Naive thymus-derived CD8-positive, alpha-beta T cell (primary cell): ENCODE measurements around the gene MGARP. TPM values are rescaled to one million over a fixed set of nuclear protein-coding genes. Genes with fewer than 3 reads are reported as not detected.

Experiments
- ATAC-seq, 2 donors: fragments of 150-1000 bp; cut with Tn5 transposase in 1 of 2; sonication (Bioruptor Pico), chemical (Tn5 transposase) in 1 of 2; 1 replicate in 1 of 2; 2 replicates in 1 of 2; pipeline ENCODE4 v1.10.0; 2021; ENCODE audit warnings: mild to moderate bottlenecking in 2 of 2, moderate library complexity in 2 of 2
- POLR2A ChIA-PET: fragments of 350-600 bp; sonication (Branson Sonifier 250); formaldehyde crosslinking; loops from one replicate; lab custom pipeline; 2021; ENCODE audit warnings: antibody characterized with exemption; lab: Charles Lee
- DNase-seq, 10 donors: peaks; one replicate each; pipeline versions ENCODE4 v3.0.0 to v3.0.0-alpha.2; 2020 to 2022
- H3K27ac Mint-ChIP-seq, 10 donors: one replicate each; pipeline ENCODE4 v1.8.0; 2020 to 2022; ENCODE audit warnings: mild to moderate bottlenecking in 10 of 10, mixed read lengths in 10 of 10, moderate library complexity in 4 of 10, inconsistent platforms in 1 of 10
- H3K27me3 Mint-ChIP-seq, 5 donors: one replicate each; pipeline ENCODE4 v1.8.0; 2021 to 2022; ENCODE audit warnings: mixed read lengths in 5 of 5
- H3K36me3 Mint-ChIP-seq, 3 donors: one replicate each; pipeline ENCODE4 v1.8.0; 2020 to 2022; ENCODE audit warnings: mixed read lengths in 3 of 3, mild to moderate bottlenecking in 2 of 3, inconsistent platforms in 1 of 3
- H3K4me1 Mint-ChIP-seq, 4 donors: one replicate each; pipeline ENCODE4 v1.8.0; 2021 to 2022; ENCODE audit warnings: mixed read lengths in 4 of 4
- H3K4me3 Mint-ChIP-seq, 10 donors: one replicate each; pipeline ENCODE4 v1.8.0; 2020 to 2022; ENCODE audit warnings: mild to moderate bottlenecking in 10 of 10, mixed read lengths in 10 of 10, moderate library complexity in 6 of 10, inconsistent platforms in 1 of 10
- H3K9me3 Mint-ChIP-seq, 9 donors: one replicate each; pipeline ENCODE4 v1.8.0; 2020 to 2022; ENCODE audit warnings: mixed read lengths in 9 of 9, mild to moderate bottlenecking in 3 of 9, inconsistent platforms in 1 of 9, moderate library complexity in 1 of 9
- polyA plus RNA-seq, 3 donors: library from polyadenylated mRNA; unstranded; fragments of 300-500 nt; fragmentation: Illumina TruSeq; gene quantifications; one replicate each; pipeline ENCODE4 v1.2.3, GENCODE V29; 2021
- total RNA-seq, 8 experiments: library from RNA in 2 of 8; stranded (reverse) in 2 of 8; gene quantifications; one replicate each; pipeline ENCODE4 v1.2.3 and lab custom pipeline; 2021 to 2026

MGARP gene
- total and polyA plus RNA-seq, 5 experiments from 2014 or later = 0.12 to 0.27 (median 0.18) TPM; not detected in 2

GRCh38 chr4:139286186-139286698, 6.2 kb upstream of the MGARP start:
- peaks cover 0 to under 1% (median 0%) of the 10 kb centered on the region in 5 donors for H3K27me3 Mint-ChIP-seq
- peaks cover 0 to 3% (median 1%) of the 10 kb centered on the region in 4 donors for H3K4me1 Mint-ChIP-seq
- no peak overlapping the region for H3K4me3 Mint-ChIP-seq
- H3K36me3 Mint-ChIP-seq = peaks cover 5 to 38% (median 17%) of the 10 kb centered on the region in 3 donors
- POLR2A ChIA-PET = interaction anchor here (1.4 kb wide), 1 partner anchor 9 kb away, joined by 3 read pairs; no protein-coding TSS in a partner anchor
- H3K27ac Mint-ChIP-seq = peak overlapping the region in 1 of 10 donors; percentile 44
- peaks cover 0 to 12% (median 2%) of the 10 kb centered on the region in 9 donors for H3K9me3 Mint-ChIP-seq
- ATAC-seq = no peak
- no peak for DNase-seq

GRCh38 chr4:139282721-139283075, 2.7 kb upstream of the MGARP start:
- Mint-ChIP-seq H3K4me3 (no peak overlapping the region), H3K27ac (no peak overlapping the region), H3K27me3 (peaks cover 9 to 26% (median 12%) of the 10 kb centered on the region in 5 donors), H3K4me1 (peaks cover 10 to 19% (median 19%) of the 10 kb centered on the region in 4 donors), H3K9me3 (peaks cover 0 to 12% (median 2%) of the 10 kb centered on the region in 9 donors), H3K36me3 (peaks cover 4 to 11% (median 5%) of the 10 kb centered on the region in 3 donors)
- ATAC-seq (no peak), DNase-seq (no peak)
- POLR2A ChIA-PET = no interaction called here

DNA sequence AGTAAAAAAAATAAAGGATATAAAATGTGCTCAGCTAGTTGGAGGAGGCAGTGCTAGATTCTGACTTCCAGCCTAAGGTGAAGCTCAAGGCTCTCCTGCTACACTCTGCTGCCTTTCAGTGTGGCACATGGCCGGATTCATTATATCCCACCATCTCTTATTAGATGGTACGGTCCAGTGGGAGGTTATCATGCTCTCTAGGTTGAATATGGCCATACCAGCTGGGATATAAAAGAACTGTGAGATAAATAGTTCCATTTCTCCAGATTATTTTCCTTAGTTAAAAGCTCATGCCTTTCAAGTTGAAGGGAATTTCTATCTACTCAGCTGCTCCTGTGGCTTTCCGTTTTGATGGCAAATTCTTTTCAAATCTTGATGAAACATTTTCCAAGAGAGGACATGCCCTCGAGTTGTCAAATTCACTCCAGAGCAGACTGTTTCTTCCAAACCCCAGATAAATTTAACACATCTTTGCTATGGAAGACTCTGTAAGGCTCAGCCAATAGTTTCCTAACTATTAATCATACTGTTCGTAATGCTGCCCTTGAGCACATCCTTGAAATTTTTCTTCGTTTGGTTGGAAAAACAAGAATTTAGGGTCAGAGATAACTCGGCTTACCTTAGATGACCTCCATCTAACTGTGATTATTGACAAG, 2.2 kb upstream of the MGARP start:
- no peak for ATAC-seq
- peaks cover 4 to 9% (median 5%) of the 10 kb centered on the region in 3 donors for H3K36me3 Mint-ChIP-seq
- H3K27me3 Mint-ChIP-seq = peaks cover 9 to 31% (median 15%) of the 10 kb centered on the region in 5 donors
- no peak for DNase-seq
- peaks cover 0 to 12% (median 2%) of the 10 kb centered on the region in 9 donors for H3K9me3 Mint-ChIP-seq
- no peak overlapping the region for H3K4me3 Mint-ChIP-seq
- peaks cover 10 to 19% (median 19%) of the 10 kb centered on the region in 4 donors for H3K4me1 Mint-ChIP-seq
- no peak overlapping the region for H3K27ac Mint-ChIP-seq
- POLR2A ChIA-PET = no interaction called here

GRCh38 chr4:139278912-139279759, 889 bp downstream of the MGARP start:
- H3K36me3 Mint-ChIP-seq = peaks cover 0 to 3% (median 0%) of the 10 kb centered on the region in 3 donors
- peaks cover 15 to 43% (median 29%) of the 10 kb centered on the region in 5 donors for H3K27me3 Mint-ChIP-seq
- DNase-seq = peak in 1 of 10 donors; percentile 14
- H3K27ac Mint-ChIP-seq = no peak overlapping the region
- POLR2A ChIA-PET = no interaction called here
- peaks cover 10 to 19% (median 19%) of the 10 kb centered on the region in 4 donors for H3K4me1 Mint-ChIP-seq
- H3K4me3 Mint-ChIP-seq = peak overlapping the region; percentile 72 to 88 (median 81)
- H3K9me3 Mint-ChIP-seq = no peaks in the 10 kb centered on the region
- peak; percentile 56 to 58 for ATAC-seq

- no peaks in the 10 kb centered on the region for H3K9me3 Mint-ChIP-seq
- H3K4me1 Mint-ChIP-seq = peaks cover 10 to 19% (median 19%) of the 10 kb centered on the region in 4 donors
- no peak overlapping the region for H3K27ac Mint-ChIP-seq
- H3K4me3 Mint-ChIP-seq = peak overlapping the region; percentile 72 to 88 (median 81)
- H3K27me3 Mint-ChIP-seq = peaks cover 15 to 43% (median 29%) of the 10 kb centered on the region in 5 donors
- no peak for ATAC-seq
- POLR2A ChIA-PET = interaction anchor here (0.5 kb wide), 1 partner anchor 196 kb away, joined by 4 read pairs; no protein-coding TSS in a partner anchor
- DNase-seq = no peak
- peaks cover 0 to 3% (median 2%) of the 10 kb centered on the region in 3 donors for H3K36me3 Mint-ChIP-seq
These were observed 1.5 kb downstream of the MGARP start for GRCh38 chr4:139278485-139278884.

DNA sequence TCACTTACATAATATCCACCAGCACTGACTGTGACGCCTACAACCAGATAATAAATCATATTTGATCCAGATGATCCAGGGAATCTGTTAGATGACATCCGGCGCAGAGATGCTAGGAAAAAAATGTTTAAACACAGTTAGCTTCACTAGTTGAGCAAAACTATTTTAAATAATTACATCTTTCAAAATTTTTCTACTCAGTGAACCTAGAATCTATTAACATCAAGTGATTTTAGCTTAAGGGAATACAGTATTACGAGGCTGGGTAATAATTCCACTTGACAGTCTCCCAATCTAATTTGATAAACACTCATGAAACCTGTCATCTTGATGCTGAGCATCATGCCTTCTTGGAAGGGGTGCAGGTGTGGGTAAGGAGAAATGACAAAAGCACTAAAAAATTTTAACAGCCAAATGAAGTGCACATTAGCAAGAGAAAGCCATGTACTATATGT, 4.7 kb downstream of the MGARP start:
- H3K4me1 Mint-ChIP-seq = peaks cover 10 to 18% (median 17%) of the 10 kb centered on the region in 4 donors
- POLR2A ChIA-PET = no interaction called here
- H3K9me3 Mint-ChIP-seq = no peaks in the 10 kb centered on the region
- H3K27ac Mint-ChIP-seq = no peak overlapping the region
- H3K4me3 Mint-ChIP-seq = no peak overlapping the region
- peaks cover 0 to 3% (median 2%) of the 10 kb centered on the region in 3 donors for H3K36me3 Mint-ChIP-seq
- H3K27me3 Mint-ChIP-seq = peaks cover 15 to 36% (median 30%) of the 10 kb centered on the region in 5 donors
- DNase-seq = no peak
- no peak for ATAC-seq

- Mint-ChIP-seq H3K4me1 (peaks cover 8 to 15% (median 14%) of the 10 kb centered on the region in 4 donors), H3K27ac (no peak overlapping the region), H3K4me3 (no peak overlapping the region), H3K27me3 (peaks cover 15 to 34% (median 30%) of the 10 kb centered on the region in 5 donors), H3K36me3 (peaks cover 0 to 3% (median 2%) of the 10 kb centered on the region in 3 donors), H3K9me3 (no peaks in the 10 kb centered on the region)
- POLR2A ChIA-PET = no interaction called here
- ATAC-seq (no peak), DNase-seq (no peak)
These were observed 5.2 kb downstream of the MGARP start for GRCh38 chr4:139274790-139275189.

DNA sequence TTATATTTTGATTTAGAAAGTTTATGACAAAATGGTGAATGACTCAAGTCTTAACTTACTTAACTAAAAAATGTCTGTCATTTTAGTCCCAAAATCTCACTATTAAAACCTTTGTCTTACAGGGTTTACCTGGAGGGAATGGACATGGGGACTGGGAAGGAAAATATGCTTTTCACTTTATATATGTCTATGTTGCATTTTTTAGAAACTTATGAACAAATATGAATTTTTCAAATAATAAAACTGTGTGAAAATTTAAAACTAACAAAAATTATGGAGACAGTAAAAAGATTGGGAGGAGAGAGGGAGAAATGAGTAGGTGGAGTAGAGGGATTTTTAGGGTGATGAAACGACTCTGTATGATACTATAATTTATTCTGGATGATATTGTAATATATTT, 6.2 kb downstream of the MGARP start:
- no peaks in the 10 kb centered on the region for H3K9me3 Mint-ChIP-seq
- no peak overlapping the region for H3K4me3 Mint-ChIP-seq
- peaks cover 0 to 2% (median 2%) of the 10 kb centered on the region in 3 donors for H3K36me3 Mint-ChIP-seq
- POLR2A ChIA-PET = no interaction called here
- H3K27me3 Mint-ChIP-seq = peaks cover 9 to 26% (median 20%) of the 10 kb centered on the region in 5 donors
- ATAC-seq (no peak), DNase-seq (no peak)
- H3K4me1 Mint-ChIP-seq = peaks cover 2 to 7% (median 4%) of the 10 kb centered on the region in 4 donors
- no peak overlapping the region for H3K27ac Mint-ChIP-seq

DNA sequence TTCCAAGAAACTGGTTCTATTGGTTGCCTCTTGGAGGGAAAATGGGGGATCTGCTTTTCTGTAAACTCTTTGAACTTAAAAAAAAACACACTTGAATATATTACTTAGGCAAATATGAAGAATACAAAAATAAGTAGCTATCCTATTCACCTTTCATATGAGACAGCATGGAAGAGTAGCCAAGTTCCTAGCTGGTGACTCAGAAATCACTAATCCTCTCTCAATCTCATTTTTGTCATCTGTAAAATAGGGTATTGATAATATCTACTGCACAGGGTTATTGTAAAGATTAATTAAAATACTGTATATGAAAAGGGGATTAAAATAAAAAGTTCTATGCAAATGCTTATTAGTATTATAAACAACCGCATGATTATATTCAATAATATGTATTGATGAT, 12.7 kb downstream of the MGARP start:
- ATAC-seq = no peak
- Mint-ChIP-seq H3K36me3 (no peaks in the 10 kb centered on the region), H3K9me3 (no peaks in the 10 kb centered on the region), H3K27me3 (no peaks in the 10 kb centered on the region), H3K4me1 (peaks cover 5 to 20% (median 11%) of the 10 kb centered on the region in 4 donors), H3K27ac (peak overlapping the region in 4 of 10 donors; percentile 49 to 88 (median 70)), H3K4me3 (peak overlapping the region in 8 of 10 donors; percentile 8 to 87 (median 82))
- DNase-seq = no peak
- POLR2A ChIA-PET = no interaction called here

DNA sequence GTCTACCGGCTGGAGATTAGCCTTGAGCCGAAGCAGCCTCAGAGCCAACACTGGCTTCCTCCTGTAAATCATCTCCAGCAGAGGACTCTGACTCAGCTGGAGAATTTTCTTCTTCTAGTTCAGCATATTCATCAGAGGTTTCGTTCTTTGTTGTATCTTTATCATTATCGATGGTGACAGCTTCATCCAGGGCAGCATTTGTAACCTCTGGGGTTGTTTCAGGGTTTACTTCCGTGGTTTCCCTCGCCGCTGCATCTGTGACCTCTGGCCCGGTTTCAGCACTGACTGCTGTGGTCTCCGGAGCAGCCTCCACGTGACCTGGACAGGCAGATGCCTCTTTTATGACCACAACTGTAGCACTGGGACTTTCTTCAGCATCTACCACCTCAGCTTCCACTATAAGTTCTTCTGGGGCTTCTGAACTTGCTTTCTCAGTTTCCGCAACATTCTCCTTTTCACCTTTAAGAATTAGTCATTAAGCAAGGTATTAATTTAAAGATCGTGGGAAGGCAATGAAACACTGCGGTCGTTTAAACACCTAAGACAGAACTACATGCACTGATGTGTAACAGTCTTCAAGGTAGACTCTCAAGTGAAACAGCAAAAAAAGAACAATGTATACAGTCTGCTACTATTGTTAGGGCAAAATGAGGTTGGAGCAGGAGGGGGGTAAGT, 13.3 kb downstream of the MGARP start:
- no peaks in the 10 kb centered on the region for H3K36me3 Mint-ChIP-seq
- POLR2A ChIA-PET = interaction anchor here (0.7 to 1.0 kb wide), 2 partner anchors 34 to 210 kb away, joined by 3 to 5 read pairs; partner anchors contain the start of gene NAA15
- H3K9me3 Mint-ChIP-seq = no peaks in the 10 kb centered on the region
- peak overlapping the region; percentile 73 to 91 (median 83) for H3K4me3 Mint-ChIP-seq
- H3K4me1 Mint-ChIP-seq = peaks cover 5 to 20% (median 11%) of the 10 kb centered on the region in 4 donors
- H3K27ac Mint-ChIP-seq = peak overlapping the region; percentile 11 to 88 (median 74)
- ATAC-seq = peak; percentile 98
- no peaks in the 10 kb centered on the region for H3K27me3 Mint-ChIP-seq
- DNase-seq = peak; percentile 29 to 69 (median 50)

DNA sequence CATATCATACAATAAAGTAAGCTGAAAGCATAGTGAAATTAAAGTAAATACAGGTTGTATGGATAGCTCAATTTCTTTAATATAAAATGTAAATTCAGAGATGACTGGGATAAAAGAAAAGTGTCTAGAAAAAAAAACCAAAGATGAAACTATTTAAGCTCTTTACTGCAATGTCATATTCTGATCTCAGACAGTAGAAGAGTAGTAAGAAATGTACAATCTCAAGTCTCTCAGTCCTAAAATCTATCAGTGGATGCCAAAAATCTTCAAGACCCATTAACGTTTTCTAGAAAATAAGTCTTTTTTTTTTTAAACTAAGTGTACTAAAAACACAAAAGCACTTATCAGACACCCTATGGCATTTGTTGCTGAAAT, 13.8 kb downstream of the MGARP start:
- POLR2A ChIA-PET = interaction anchor here (0.7 to 1.0 kb wide), 2 partner anchors 35 to 211 kb away, joined by 3 to 5 read pairs; partner anchors contain the start of gene NAA15
- Mint-ChIP-seq H3K4me3 (peak overlapping the region; percentile 73 to 91 (median 83)), H3K36me3 (no peaks in the 10 kb centered on the region), H3K27me3 (peaks cover 0 to 1% (median 0%) of the 10 kb centered on the region in 5 donors), H3K27ac (peak overlapping the region in 9 of 10 donors; percentile 49 to 88 (median 75)), H3K9me3 (no peaks in the 10 kb centered on the region), H3K4me1 (peaks cover 5 to 20% (median 11%) of the 10 kb centered on the region in 4 donors)
- DNase-seq (no peak), ATAC-seq (no peak)
